Uterus (tissue), 4 donors: ENCODE measurements around the gene REG4. TPM values are rescaled to one million over a fixed set of nuclear protein-coding genes. Genes with fewer than 3 reads are reported as not detected.
"Not testable (repeated sequence)": the region's sequence is repeated elsewhere in the genome, so short reads cannot be mapped to it uniquely, and the experiment has no call there.

Experiments
- DNase-seq, 2 donors: peaks; one replicate each; pipeline ENCODE4 v3.0.0-alpha.2; 2019 to 2020
- H3K27ac ChIP-seq, 2 donors: fragments of 200-600 bp; sonication (generic); 1 replicate in 1 of 2; 2 replicates in 1 of 2; pipeline ENCODE4 v1.5.1; 2016 to 2018
- H3K27me3 ChIP-seq, 2 donors: fragments of 200-600 bp; sonication (generic); one replicate each; pipeline ENCODE4 v1.5.1; 2018 to 2019; ENCODE audit warnings: control low read depth in 1 of 2
- H3K36me3 ChIP-seq, 2 donors: fragments of 200-600 bp; sonication (generic); one replicate each; pipeline ENCODE4 v1.5.1; 2019; ENCODE audit warnings: control low read depth in 1 of 2
- H3K4me1 ChIP-seq, 2 donors: fragments of 200-600 bp; sonication (generic); one replicate each; pipeline ENCODE4 v1.5.1; 2018 to 2019; ENCODE audit warnings: control low read depth in 1 of 2
- H3K4me3 ChIP-seq, 2 donors: fragments of 200-600 bp; sonication (generic); 1 replicate in 1 of 2; 2 replicates in 1 of 2; pipeline ENCODE4 v1.5.1; 2018 to 2019; ENCODE audit warnings: mild to moderate bottlenecking in 1 of 2
- H3K9me3 ChIP-seq, 2 donors: fragments of 200-600 bp; sonication (generic); one replicate each; pipeline ENCODE4 v1.5.1; 2019; ENCODE audit warnings: control low read depth in 1 of 2
- CTCF ChIP-seq, 4 experiments: fragments of 200-600 bp in 2 of 4; fragments of 450-650 bp in 2 of 4; sonication (generic) in 2 of 4; IDR thresholded peaks; one replicate each; pipeline ENCODE4 v1.5.1; 2016 to 2019; ENCODE audit warnings: antibody characterized with exemption in 4 of 4, mild to moderate bottlenecking in 2 of 4, moderate library complexity in 1 of 4
- POLR2A ChIP-seq, 2 donors: fragments of 450-650 bp; IDR thresholded peaks; one replicate each; pipeline ENCODE4 v1.6.1; 2016; ENCODE audit warnings: antibody characterized with exemption in 2 of 2, mild to moderate bottlenecking in 1 of 2, moderate library complexity in 1 of 2
- intact Hi-C: fragments of 100-400 bp; cut with DNase I; formaldehyde crosslinking; loops from one replicate; pipeline ENCODE4 v1.15.1; 2023; ENCODE audit warnings: low total_unique reads
- total RNA-seq, 4 donors: library from RNA; depleted of rRNA in 3 of 4; stranded (reverse); fragments of >200 nt in 3 of 4; gene quantifications; one replicate each; pipeline versions ENCODE4 v1.1.0 to v1.2.4, GENCODE V29; 2014 to 2023
- donor health status: DM: yes; HTN: yes; CAD: no.

REG4 gene
- total RNA-seq, 4 donors from 2014 or later, result not detected

GRCh38 chr1:119794876-119795240, 16.4 kb downstream of the REG4 start:
- Histone ChIP-seq H3K4me3 (no peak overlapping the region), H3K27ac (no peak overlapping the region), H3K4me1 (no peaks in the 10 kb centered on the region), H3K9me3 (no peaks in the 10 kb centered on the region), H3K27me3 (no peaks in the 10 kb centered on the region), H3K36me3 (no peaks in the 10 kb centered on the region)
- no peak for DNase-seq
- TF ChIP-seq POLR2A (IDR thresholded peaks at IDR 0.05) (no peak), CTCF (IDR thresholded peaks at IDR 0.05) (no peak)
- intact Hi-C loops, result no loop called here

DNA sequence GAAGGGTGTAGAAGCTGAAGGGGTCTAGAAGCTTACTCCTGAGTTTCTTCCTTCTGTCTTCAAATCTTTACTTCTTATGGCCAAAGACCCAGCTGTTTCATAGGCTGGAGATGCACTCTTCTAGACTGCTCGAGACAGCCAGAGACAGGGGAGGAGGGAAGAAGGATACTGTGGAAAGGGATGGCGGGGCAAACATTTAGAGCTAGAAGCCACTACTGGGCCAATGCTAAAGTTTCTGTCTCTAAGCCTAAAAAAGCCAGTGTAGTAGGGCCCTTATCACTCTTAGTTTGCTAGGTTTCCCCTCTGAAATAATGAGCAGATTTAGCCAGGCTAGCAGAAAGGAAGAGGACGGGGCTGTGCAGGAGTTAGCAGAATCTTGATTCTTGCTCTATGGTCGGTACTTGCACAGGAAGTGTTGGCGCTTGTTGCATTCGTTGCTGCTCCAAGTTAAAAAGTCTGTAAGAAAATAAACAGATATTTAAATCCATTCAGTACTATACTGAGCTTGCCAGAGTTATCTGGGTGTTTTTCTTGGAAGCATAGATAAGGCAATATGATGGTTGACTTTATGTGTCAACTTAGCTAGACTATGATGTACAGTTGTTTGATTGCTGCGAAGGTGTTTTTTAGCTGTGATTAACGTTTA, 16.9 kb downstream of the REG4 start:
- intact Hi-C loops, result no loop called here
- H3K4me3 ChIP-seq, result no peak overlapping the region
- H3K27me3 ChIP-seq, result no peaks in the 10 kb centered on the region
- no peaks in the 10 kb centered on the region for H3K9me3 ChIP-seq
- TF ChIP-seq CTCF (IDR thresholded peaks at IDR 0.05) (no peak), POLR2A (IDR thresholded peaks at IDR 0.05) (no peak)
- H3K4me1 ChIP-seq, result no peaks in the 10 kb centered on the region
- H3K36me3 ChIP-seq, result no peaks in the 10 kb centered on the region
- no peak overlapping the region for H3K27ac ChIP-seq
- no peak for DNase-seq

- no peaks in the 10 kb centered on the region for H3K27me3 ChIP-seq
- DNase-seq, result no peak
- no peak for TF ChIP-seq CTCF (IDR thresholded peaks at IDR 0.05)
- no peak for TF ChIP-seq POLR2A (IDR thresholded peaks at IDR 0.05)
- intact Hi-C loops, result no loop called here
- no peak overlapping the region for H3K27ac ChIP-seq
- H3K36me3 ChIP-seq, result no peaks in the 10 kb centered on the region
- no peak overlapping the region for H3K4me3 ChIP-seq
- no peaks in the 10 kb centered on the region for H3K9me3 ChIP-seq
- H3K4me1 ChIP-seq, result no peaks in the 10 kb centered on the region
Observed at GRCh38 chr1:119791377-119791776, 19.9 kb downstream of the REG4 start.

- H3K4me1 ChIP-seq, result no peaks in the 10 kb centered on the region
- H3K36me3 ChIP-seq, result no peaks in the 10 kb centered on the region
- DNase-seq, result no peak
- H3K27ac ChIP-seq, result no peak overlapping the region
- TF ChIP-seq CTCF (IDR thresholded peaks at IDR 0.05) (no peak), POLR2A (IDR thresholded peaks at IDR 0.05) (no peak)
- intact Hi-C loops, result no loop called here
- H3K4me3 ChIP-seq, result no peak overlapping the region
- H3K27me3 ChIP-seq, result no peaks in the 10 kb centered on the region
- H3K9me3 ChIP-seq, result no peaks in the 10 kb centered on the region
Observed at GRCh38 chr1:119790451-119791198, 20.6 kb downstream of the REG4 start.

- no peak overlapping the region for H3K27ac ChIP-seq
- no peaks in the 10 kb centered on the region for H3K9me3 ChIP-seq
- no peak for DNase-seq
- H3K27me3 ChIP-seq, result no peaks in the 10 kb centered on the region
- no peaks in the 10 kb centered on the region for H3K36me3 ChIP-seq
- H3K4me3 ChIP-seq, result no peak overlapping the region
- no peak for TF ChIP-seq POLR2A (IDR thresholded peaks at IDR 0.05)
- no peak for TF ChIP-seq CTCF (IDR thresholded peaks at IDR 0.05)
- intact Hi-C loops, result no loop called here
- H3K4me1 ChIP-seq, result no peaks in the 10 kb centered on the region
Observed at GRCh38 chr1:119787776-119788175, 23.5 kb downstream of the REG4 start.

- DNase-seq, H3K36me3 ChIP-seq, H3K4me3 ChIP-seq, H3K27me3 ChIP-seq, H3K9me3 ChIP-seq, intact Hi-C loops, H3K4me1 ChIP-seq, H3K27ac ChIP-seq: not testable (repeated sequence)
Observed at GRCh38 chr1:119786473-119787050, 24.7 kb downstream of the REG4 start.

GRCh38 chr1:119786046-119786445, 25.2 kb downstream of the REG4 start:
- DNase-seq, H3K27me3 ChIP-seq, H3K27ac ChIP-seq, H3K36me3 ChIP-seq, intact Hi-C loops, H3K4me1 ChIP-seq, H3K4me3 ChIP-seq, H3K9me3 ChIP-seq: not testable (repeated sequence)
